ENCODE data around the gene HSPA12A.

DNA sequence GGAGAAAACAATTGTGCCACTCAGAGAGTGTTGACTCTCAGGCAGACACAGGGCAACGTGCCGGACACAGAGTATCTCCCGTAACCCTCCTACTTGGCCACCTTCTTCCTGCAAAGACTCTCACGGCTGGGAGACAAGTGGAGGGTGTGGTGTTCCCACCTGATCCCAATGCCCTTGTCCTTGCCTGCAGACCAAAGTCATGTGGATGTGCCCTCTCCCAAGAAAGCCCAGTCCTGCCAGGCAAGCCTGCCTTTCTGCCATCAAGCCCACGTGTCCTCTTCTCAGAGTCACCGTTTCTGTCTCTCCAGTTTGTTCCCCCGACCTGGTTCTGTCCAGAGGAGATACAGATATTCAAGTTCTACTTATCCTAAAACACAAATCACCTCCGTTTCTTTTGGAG lies 120.9 kb downstream of the HSPA12A start:
- TF ChIP-seq, protein P1, sequence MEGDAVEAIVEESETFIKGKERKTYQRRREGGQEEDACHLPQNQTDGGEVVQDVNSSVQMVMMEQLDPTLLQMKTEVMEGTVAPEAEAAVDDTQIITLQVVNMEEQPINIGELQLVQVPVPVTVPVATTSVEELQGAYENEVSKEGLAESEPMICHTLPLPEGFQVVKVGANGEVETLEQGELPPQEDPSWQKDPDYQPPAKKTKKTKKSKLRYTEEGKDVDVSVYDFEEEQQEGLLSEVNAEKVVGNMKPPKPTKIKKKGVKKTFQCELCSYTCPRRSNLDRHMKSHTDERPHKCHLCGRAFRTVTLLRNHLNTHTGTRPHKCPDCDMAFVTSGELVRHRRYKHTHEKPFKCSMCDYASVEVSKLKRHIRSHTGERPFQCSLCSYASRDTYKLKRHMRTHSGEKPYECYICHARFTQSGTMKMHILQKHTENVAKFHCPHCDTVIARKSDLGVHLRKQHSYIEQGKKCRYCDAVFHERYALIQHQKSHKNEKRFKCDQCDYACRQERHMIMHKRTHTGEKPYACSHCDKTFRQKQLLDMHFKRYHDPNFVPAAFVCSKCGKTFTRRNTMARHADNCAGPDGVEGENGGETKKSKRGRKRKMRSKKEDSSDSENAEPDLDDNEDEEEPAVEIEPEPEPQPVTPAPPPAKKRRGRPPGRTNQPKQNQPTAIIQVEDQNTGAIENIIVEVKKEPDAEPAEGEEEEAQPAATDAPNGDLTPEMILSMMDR (conservative IDR thresholded peaks at IDR 0.05 in 1 of 2, IDR thresholded peaks at IDR 0.05 in 1 of 2; ENCODE audit: low read depth in 1 of 2, low read length in 2 of 2), result no peak
- TF ChIP-seq EZH2 (IDR thresholded peaks at IDR 0.05; ENCODE audit: low read length, missing control alignments), result no peak

Measured in fibroblast of lung (primary cell).